DND-41 (cell line): Measurements from ENCODE around the gene PRKCE.

Experiments
- EZH2 ChIP-seq: IDR thresholded peaks from 3 replicates; pipeline ENCODE4 v1.6.1; 2012; ENCODE audit warnings: borderline replicate concordance, low read depth, mild to moderate bottlenecking, moderate library complexity, low read length, inconsistent platforms; ENCODE audit not compliant: severe bottlenecking
- TF ChIP-seq, protein P1 (sequence below): IDR thresholded peaks from 2 replicates; pipeline ENCODE4 v1.5.1; 2012; ENCODE audit warnings: borderline replicate concordance, low read length, moderate library complexity, mild to moderate bottlenecking; ENCODE audit not compliant: poor library complexity, severe bottlenecking; ENCODE audit errors: extremely low read depth

DNA sequence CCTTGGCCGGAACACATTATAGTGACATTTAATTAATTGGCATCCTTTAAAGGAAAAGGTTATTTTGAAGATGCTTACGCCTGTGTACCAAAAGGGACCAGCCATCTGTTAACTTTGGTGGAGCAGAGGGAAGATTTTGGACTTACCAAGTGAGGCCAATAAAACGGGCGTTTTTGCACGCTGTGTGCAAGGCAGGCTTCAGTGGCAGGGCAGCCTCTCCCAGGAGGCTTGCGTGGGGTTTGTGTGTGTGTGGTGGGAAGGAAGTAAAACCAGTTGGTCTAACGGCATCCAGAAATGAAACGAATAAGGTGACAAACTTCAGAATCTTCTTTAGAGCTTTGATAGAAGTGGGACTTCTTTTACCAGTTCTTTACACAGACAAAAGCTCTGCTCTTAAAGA is 191.7 kb downstream of the PRKCE start:
- TF ChIP-seq, protein P1, sequence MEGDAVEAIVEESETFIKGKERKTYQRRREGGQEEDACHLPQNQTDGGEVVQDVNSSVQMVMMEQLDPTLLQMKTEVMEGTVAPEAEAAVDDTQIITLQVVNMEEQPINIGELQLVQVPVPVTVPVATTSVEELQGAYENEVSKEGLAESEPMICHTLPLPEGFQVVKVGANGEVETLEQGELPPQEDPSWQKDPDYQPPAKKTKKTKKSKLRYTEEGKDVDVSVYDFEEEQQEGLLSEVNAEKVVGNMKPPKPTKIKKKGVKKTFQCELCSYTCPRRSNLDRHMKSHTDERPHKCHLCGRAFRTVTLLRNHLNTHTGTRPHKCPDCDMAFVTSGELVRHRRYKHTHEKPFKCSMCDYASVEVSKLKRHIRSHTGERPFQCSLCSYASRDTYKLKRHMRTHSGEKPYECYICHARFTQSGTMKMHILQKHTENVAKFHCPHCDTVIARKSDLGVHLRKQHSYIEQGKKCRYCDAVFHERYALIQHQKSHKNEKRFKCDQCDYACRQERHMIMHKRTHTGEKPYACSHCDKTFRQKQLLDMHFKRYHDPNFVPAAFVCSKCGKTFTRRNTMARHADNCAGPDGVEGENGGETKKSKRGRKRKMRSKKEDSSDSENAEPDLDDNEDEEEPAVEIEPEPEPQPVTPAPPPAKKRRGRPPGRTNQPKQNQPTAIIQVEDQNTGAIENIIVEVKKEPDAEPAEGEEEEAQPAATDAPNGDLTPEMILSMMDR: no peak
- no peak for TF ChIP-seq EZH2
